Spleen (tissue), 7 donors: Measurements from ENCODE around the gene SIAH2.

Source experiments
- CTCF ChIP-seq, 11 experiments: fragments of 200-600 bp in 7 of 11; fragments of 450-650 bp in 4 of 11; sonication (generic) in 4 of 11; IDR thresholded peaks in 8 of 11; conservative IDR thresholded peaks in 3 of 11; 1 replicate in 7 of 11; 2 replicates in 4 of 11; pipeline versions ENCODE4 v1.4.0 to v1.8.0; 2016 to 2021; ENCODE audit warnings: antibody characterized with exemption in 11 of 11, inconsistent platforms in 4 of 11, mild to moderate bottlenecking in 1 of 11
- POLR2AphosphoS5 ChIP-seq, 3 donors: sonication (generic); formaldehyde crosslinking; IDR thresholded peaks; one replicate each; pipeline ENCODE4 v1.5.1; 2017; ENCODE audit warnings: antibody characterized with exemption in 3 of 3
- donor health status: DM: no; HTN: no; CAD: no; lungs with moderate emphysema.
- donor health status: DM: no; HTN: no; CAD: no.
- donor health status: DM: no; HTN: no; CAD: no.

GRCh38 chr3:150734795-150735119, 28.2 kb downstream of the SIAH2 start:
- TF ChIP-seq POLR2AphosphoS5 (IDR thresholded peaks at IDR 0.05) (no peak), CTCF (IDR thresholded peaks at IDR 0.05 in 8 of 11, conservative IDR thresholded peaks at IDR 0.05 in 3 of 11) (no peak)
